IMR-90 (cell line): ENCODE data around the gene TENM4. TPM values are rescaled to one million over a fixed set of nuclear protein-coding genes. Genes with fewer than 3 reads are reported as not detected.

Experiments used
- ATAC-seq: fragments of 200-7000 bp; cut with Tn5 transposase; 2 replicates; pipeline ENCODE4 v1.9.1; 2020; ENCODE audit warnings: low read depth, mild to moderate bottlenecking, moderate library complexity
- BruUV-seq: library from RNA; stranded (reverse); fragments of 400-500 nt; replicated peaks from 2 replicates; lab custom pipeline; 2021; lab: Mats Ljungman, UMichigan
- CTCF ChIA-PET: fragments of 300-600 bp; formaldehyde crosslinking; extraction: SDS; loops from one replicate; lab custom pipeline; 2021; ENCODE audit warnings: antibody characterized with exemption; lab: Yijun Ruan, JAX
- POLR2A ChIA-PET: fragments of 300-600 bp; sonication (Branson Sonifier 250); formaldehyde crosslinking; loops from one replicate; lab custom pipeline; 2022; ENCODE audit warnings: antibody characterized with exemption; ENCODE audit not compliant: unreplicated experiment; lab: Charles Lee
- DNase-seq: peaks from one replicate; pipeline ENCODE4 v3.0.0; 2013
- H2AFZ ChIP-seq: replicated peaks from 2 replicates; pipeline ENCODE3; 2013; ENCODE audit warnings: low read length, mild to moderate bottlenecking; ENCODE audit not compliant: poor library complexity
- H2AK5ac ChIP-seq: 2 replicates; pipeline ENCODE4 v1.6.1; 2013; ENCODE audit warnings: low read depth, low read length, inconsistent platforms
- H2AK9ac ChIP-seq: replicated peaks from 2 replicates; pipeline ENCODE3; 2013; ENCODE audit warnings: mild to moderate bottlenecking, low read depth, low read length, moderate library complexity; ENCODE audit not compliant: poor library complexity
- H2BK120ac ChIP-seq: 2 replicates; pipeline ENCODE4 v1.6.1; 2013; ENCODE audit warnings: low read depth, low read length, inconsistent platforms
- H2BK15ac ChIP-seq: 3 replicates; pipeline ENCODE4 v1.6.1; 2013; ENCODE audit warnings: low read depth, low read length, inconsistent platforms
- H2BK20ac ChIP-seq: 2 replicates; pipeline ENCODE4 v1.6.1; 2013; ENCODE audit warnings: low read depth, mild to moderate bottlenecking, inconsistent platforms, low read length, moderate library complexity
- H2BK5ac ChIP-seq: 2 replicates; pipeline ENCODE4 v1.6.1; 2013; ENCODE audit warnings: mild to moderate bottlenecking, low read depth, low read length, inconsistent platforms; ENCODE audit not compliant: poor library complexity, severe bottlenecking
- H3K14ac ChIP-seq: replicated peaks from 2 replicates; pipeline ENCODE4 v1.6.1; 2013; ENCODE audit warnings: low read depth, low read length, inconsistent platforms
- H3K18ac ChIP-seq: 2 replicates; pipeline ENCODE4 v1.6.1; 2013; ENCODE audit warnings: low read depth, low read length, control low read depth
- H3K23ac ChIP-seq: 2 replicates; pipeline ENCODE4 v1.6.1; 2013; ENCODE audit warnings: low read depth, low read length, inconsistent platforms
- H3K27ac ChIP-seq: 2 replicates; pipeline ENCODE4 v1.5.1; 2013; ENCODE audit warnings: mild to moderate bottlenecking, control low read depth, low read length; ENCODE audit not compliant: insufficient read depth
- H3K27me3 ChIP-seq: 2 replicates; pipeline ENCODE4 v1.6.1; 2013; ENCODE audit warnings: low read length; ENCODE audit not compliant: control insufficient read depth, insufficient read depth
- H3K36me3 ChIP-seq: 2 replicates; pipeline ENCODE4 v1.6.1; 2013; ENCODE audit warnings: low read length, mixed read lengths; ENCODE audit not compliant: control insufficient read depth, insufficient read depth
- H3K4ac ChIP-seq: 2 replicates; pipeline ENCODE4 v1.6.1; 2013; ENCODE audit warnings: low read depth, low read length, inconsistent platforms
- H3K4me1 ChIP-seq: 2 replicates; pipeline ENCODE4 v1.6.1; 2013; ENCODE audit warnings: low read length, mixed read lengths; ENCODE audit not compliant: control insufficient read depth, insufficient read depth
- H3K4me2 ChIP-seq: 2 replicates; pipeline ENCODE4 v1.6.1; 2013; ENCODE audit warnings: low read depth, mild to moderate bottlenecking, control low read depth, low read length, moderate library complexity
- H3K4me3 ChIP-seq: 2 replicates; pipeline ENCODE4 v1.5.1; 2013; ENCODE audit warnings: low read depth, mild to moderate bottlenecking, control low read depth, low read length, moderate library complexity; ENCODE audit not compliant: insufficient read depth
- H3K56ac ChIP-seq: 2 replicates; pipeline ENCODE4 v1.6.1; 2013; ENCODE audit warnings: low read length, inconsistent platforms; ENCODE audit not compliant: insufficient read depth; ENCODE audit errors: extremely low read depth
- H3K79me1 ChIP-seq, 2 experiments: 2 replicates each; pipeline ENCODE4 v1.6.1; 2013; ENCODE audit warnings: low read length in 2 of 2, inconsistent platforms in 1 of 2, low read depth in 1 of 2
- H3K9ac ChIP-seq: 2 replicates; pipeline ENCODE4 v1.6.1; 2013; ENCODE audit warnings: low read depth, low read length, control low read depth
- H3K9me1 ChIP-seq: 2 replicates; pipeline ENCODE4 v1.6.1; 2013; ENCODE audit warnings: low read length, inconsistent platforms; ENCODE audit not compliant: insufficient read depth
- H3K9me3 ChIP-seq: 2 replicates; pipeline ENCODE4 v1.6.1; 2013; ENCODE audit warnings: low read length; ENCODE audit not compliant: control insufficient read depth, insufficient read depth
- H4K20me1 ChIP-seq: 2 replicates; pipeline ENCODE4 v1.6.1; 2013; ENCODE audit warnings: low read length, inconsistent platforms; ENCODE audit not compliant: insufficient read depth
- H4K5ac ChIP-seq: 2 replicates; pipeline ENCODE4 v1.6.1; 2013; ENCODE audit warnings: mild to moderate bottlenecking, low read depth, low read length, control low read depth
- H4K8ac ChIP-seq, 2 experiments: 2 replicates each; pipeline ENCODE4 v1.6.1; 2013; ENCODE audit warnings: low read depth in 2 of 2, low read length in 2 of 2, control low read depth in 1 of 2, inconsistent platforms in 1 of 2
- H4K91ac ChIP-seq: 2 replicates; pipeline ENCODE4 v1.6.1; 2013; ENCODE audit warnings: low read depth, low read length, inconsistent platforms; ENCODE audit not compliant: insufficient read depth
- CEBPB ChIP-seq: IDR thresholded peaks from 2 replicates; pipeline ENCODE4 v1.6.1; 2012; ENCODE audit warnings: low read depth, low read length, improper control_type of control experiment
- CHD1 ChIP-seq: IDR thresholded peaks from 2 replicates; pipeline ENCODE4 v1.6.1; 2012; ENCODE audit warnings: low read depth, low read length, improper control_type of control experiment
- MXI1 ChIP-seq: IDR thresholded peaks from 2 replicates; pipeline ENCODE4 v1.6.1; 2012; ENCODE audit warnings: low read depth, mild to moderate bottlenecking, low read length, moderate library complexity, borderline replicate concordance
- RAD21 ChIP-seq: IDR thresholded peaks from 2 replicates; pipeline ENCODE4 v1.6.1; 2012; ENCODE audit warnings: low read length, improper control_type of control experiment
- RCOR1 ChIP-seq: IDR thresholded peaks from 2 replicates; pipeline ENCODE4 v1.6.1; 2012; ENCODE audit warnings: mild to moderate bottlenecking, low read length, improper control_type of control experiment; ENCODE audit not compliant: insufficient replicate concordance
- WGBS, 2 experiments: methylation state at CpG; one replicate each; pipeline versions ENCODE4 v1.1.5 to v1.1.7; 2013; ENCODE audit warnings: missing lambda C conversion rate in 2 of 2; ENCODE audit not compliant: insufficient read length in 1 of 2; ENCODE audit errors: extremely low coverage in 2 of 2; 5-methylcytosine and 5-hydroxymethylcytosine counted together
- dilution Hi-C: fragments of 300-500 bp; cut with HindIII; formaldehyde crosslinking; loops from one replicate; pipeline ENCODE4 v1.14.3; 2018; ENCODE audit warnings: low sequenced_read_pairs; ENCODE audit not compliant: unreplicated experiment
- in situ Hi-C: fragments of 300-500 bp; cut with MboI; formaldehyde crosslinking; loops from 3 replicates; pipeline ENCODE4 v1.14.3; 2019; ENCODE audit warnings: low sequenced_read_pairs, inconsistent platforms, mixed read lengths
- intact Hi-C: fragments of 100-400 bp; cut with micrococcal nuclease; formaldehyde crosslinking; loops from 2 replicates; pipeline ENCODE4 v1.10.0; 2022
- polyA plus RNA-seq, 3 experiments: library from polyadenylated mRNA; depleted of rRNA; stranded (reverse); fragments of >200 nt; gene quantifications; 2 replicates each; pipeline ENCODE4 v1.2.3, GENCODE V29; 2012; ENCODE audit warnings: low replicate concordance in 1 of 3
- total RNA-seq: library from RNA; depleted of rRNA; stranded (reverse); fragments of >200 nt; gene quantifications from 2 replicates; pipeline ENCODE4 v1.2.3, GENCODE V29; 2012

Gene TENM4
- total and polyA plus RNA-seq, 2 of the 4 experiments (the other 2 are of a cell fraction), result 7.4 to 9.0 TPM

DNA sequence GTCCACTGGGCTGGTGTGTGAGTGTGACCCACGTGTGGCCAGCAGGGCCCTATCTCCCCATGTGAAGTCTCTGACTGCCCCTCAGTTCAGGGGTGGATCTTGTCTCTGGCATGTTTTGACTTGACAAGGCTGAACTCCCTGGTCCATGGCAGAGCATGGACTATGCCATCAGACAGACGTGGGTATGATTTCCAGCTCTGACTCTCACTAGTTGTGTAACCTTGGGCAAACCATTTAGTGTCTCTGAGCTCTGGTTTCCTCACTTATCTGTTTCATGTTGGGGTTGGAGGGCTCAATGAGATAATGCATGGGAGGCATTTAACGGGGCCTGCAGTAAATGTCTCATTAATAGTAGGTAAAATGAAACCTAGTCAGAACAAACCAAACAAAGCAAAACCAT lies 611.7 kb downstream of the TENM4 start:
- TF ChIP-seq RAD21 (no peak), MXI1 (no peak), CHD1 (no peak), CEBPB (no peak), RCOR1 (no peak)
- Histone ChIP-seq H3K9me1 (no peaks in the 10 kb centered on the region; the same call in 1 of the 2 replicates), H2BK20ac (no peak overlapping the region), H3K9me3 (no peaks in the 10 kb centered on the region), H2BK120ac (no peak overlapping the region), H4K5ac (no peak overlapping the region), H3K14ac (no peak overlapping the region), H3K4me2 (no peak overlapping the region), H3K27me3 (no peaks in the 10 kb centered on the region), H3K4ac (no peak overlapping the region), H3K23ac (no peak overlapping the region), H2BK5ac (no peak overlapping the region), H3K4me1 (peaks cover 3% of the 10 kb centered on the region), H2AFZ (no peak overlapping the region), H4K91ac (no peak overlapping the region), H3K9ac (no peak overlapping the region), H3K56ac (no peak overlapping the region), H2AK9ac (no peak overlapping the region), H3K4me3 (no peak overlapping the region), H4K8ac (no peak overlapping the region), H2AK5ac (no peak overlapping the region), H3K79me1 (no peaks in the 10 kb centered on the region), H3K27ac (no peak overlapping the region), H4K20me1 (no peaks in the 10 kb centered on the region), H3K18ac (no peak overlapping the region), H2BK15ac (no peak overlapping the region), H3K36me3 (no peaks in the 10 kb centered on the region)
- BruUV-seq, result no TSS peak
- no CpG with 5 or more reads among the region's 3 CpGs for WGBS, 2 experiments
- ChIA-PET CTCF (no interaction called here), POLR2A (no interaction called here)
- dilution Hi-C loops, result no loop called here
- DNase-seq (no peak), ATAC-seq (no peak)
- in situ Hi-C loops, result no loop called here
- intact Hi-C loops, result no loop called here
